ENCODE results near the gene STK32B.
"Not testable (repeated sequence)": the region's sequence is repeated elsewhere in the genome, so short reads cannot be mapped to it uniquely, and the experiment has no call there.

STK32B gene

GRCh38 chr4:5429747-5430146, 378.5 kb downstream of the STK32B start:
- TF ChIP-seq CTCF (IDR thresholded peaks at IDR 0.05; ENCODE audit: extremely low read depth, missing control alignments), result no peak
- DNase-seq (ENCODE audit: low spot score), result no peak

- TF ChIP-seq CTCF (IDR thresholded peaks at IDR 0.05; ENCODE audit: extremely low read depth, missing control alignments), result no peak
- DNase-seq (ENCODE audit: low spot score), result no peak
These were observed 381.9 kb downstream of the STK32B start for GRCh38 chr4:5433196-5433595.

GRCh38 chr4:5435201-5435600, 383.9 kb downstream of the STK32B start:
- no peak for TF ChIP-seq CTCF (IDR thresholded peaks at IDR 0.05; ENCODE audit: extremely low read depth, missing control alignments)
- no peak for DNase-seq (ENCODE audit: low spot score)

- DNase-seq (ENCODE audit: low spot score), result no peak
- TF ChIP-seq CTCF (IDR thresholded peaks at IDR 0.05; ENCODE audit: extremely low read depth, missing control alignments), result no peak
These were observed 384.5 kb downstream of the STK32B start for GRCh38 chr4:5435823-5436222.

GRCh38 chr4:5443976-5444802, 392.9 kb downstream of the STK32B start:
- not testable (repeated sequence) for DNase-seq (ENCODE audit: low spot score)

- no peak for TF ChIP-seq CTCF (IDR thresholded peaks at IDR 0.05; ENCODE audit: extremely low read depth, missing control alignments)
- DNase-seq (ENCODE audit: low spot score), result no peak
These were observed 393.7 kb downstream of the STK32B start for GRCh38 chr4:5444918-5445517.

- DNase-seq (ENCODE audit: low spot score), result no peak
- TF ChIP-seq CTCF (IDR thresholded peaks at IDR 0.05; ENCODE audit: extremely low read depth, missing control alignments), result no peak
These were observed 395.4 kb downstream of the STK32B start for GRCh38 chr4:5446595-5447226.
